ENCODE data around the gene SYNGR3.

SYNGR3 gene

GRCh38 chr16:1989209-1990100 lies at the start of gene SYNGR3:
SYNGR3 (plus strand) TSS chr16:1989970; CDS start chr16:1990103, 133 bp downstream.
- Histone ChIP-seq H2AFZ (ENCODE audit: low read depth, low read length) (no peak within 1 kb of the TSS), H3K36me3 (ENCODE audit: insufficient read depth, low read length) (peaks cover 14% of the 10 kb centered on the region), H3K4me3 (ENCODE audit: low read length) (peak within 1 kb of the TSS; percentile 35), H3K27me3 (ENCODE audit: insufficient read depth, low read length) (peaks cover 30% of the 10 kb centered on the region), H3K4me1 (ENCODE audit: insufficient read depth, low read length) (peaks cover 22% of the 10 kb centered on the region), H3K9me3 (ENCODE audit: low read length) (no peaks in the 10 kb centered on the region)

GRCh38 chr16:1940273-1941161 lies 49.3 kb upstream of the SYNGR3 start:
- H3K27me3 ChIP-seq (ENCODE audit: insufficient read depth, low read length) = no peaks in the 10 kb centered on the region
- H2AFZ ChIP-seq (ENCODE audit: low read depth, low read length) = no peak overlapping the region
- H3K4me3 ChIP-seq (ENCODE audit: low read length) = no peak overlapping the region
- no peaks in the 10 kb centered on the region for H3K9me3 ChIP-seq (ENCODE audit: low read length)
- H3K36me3 ChIP-seq (ENCODE audit: insufficient read depth, low read length) = peaks cover 20% of the 10 kb centered on the region
- peaks cover 8% of the 10 kb centered on the region for H3K4me1 ChIP-seq (ENCODE audit: insufficient read depth, low read length)

- no peaks in the 10 kb centered on the region for H3K27me3 ChIP-seq (ENCODE audit: insufficient read depth, low read length)
Observed at GRCh38 chr16:1941162-1942046, 48.4 kb upstream of the SYNGR3 start.

GRCh38 chr16:1942047-1942809 lies 47.5 kb upstream of the SYNGR3 start:
- Histone ChIP-seq H2AFZ (ENCODE audit: low read depth, low read length) (no peak overlapping the region), H3K9me3 (ENCODE audit: low read length) (no peaks in the 10 kb centered on the region)

More at GRCh38 chr16:1941162-1942046, 48.4 kb upstream of the SYNGR3 start:
- Histone ChIP-seq H3K36me3 (ENCODE audit: insufficient read depth, low read length) (peaks cover 20% of the 10 kb centered on the region), H3K9me3 (ENCODE audit: low read length) (no peaks in the 10 kb centered on the region), H2AFZ (ENCODE audit: low read depth, low read length) (no peak overlapping the region), H3K4me3 (ENCODE audit: low read length) (peak overlapping the region; percentile 83), H3K4me1 (ENCODE audit: insufficient read depth, low read length) (peaks cover 8% of the 10 kb centered on the region)

GRCh38 chr16:1942810-1943726 lies 46.7 kb upstream of the SYNGR3 start, which contains the start of gene MSRB1:
MSRB1 (minus strand) TSS chr16:1943199; CDS start chr16:1943156, 43 bp downstream.
- Histone ChIP-seq H2AFZ (ENCODE audit: low read depth, low read length) (peak within 1 kb of the TSS; percentile 44), H3K9me3 (ENCODE audit: low read length) (no peaks in the 10 kb centered on the region), H3K4me3 (ENCODE audit: low read length) (peak within 1 kb of the TSS; percentile 83), H3K36me3 (ENCODE audit: insufficient read depth, low read length) (peaks cover 19% of the 10 kb centered on the region), H3K4me1 (ENCODE audit: insufficient read depth, low read length) (peaks cover 8% of the 10 kb centered on the region), H3K27me3 (ENCODE audit: insufficient read depth, low read length) (no peaks in the 10 kb centered on the region)

More at GRCh38 chr16:1942047-1942809, 47.5 kb upstream of the SYNGR3 start:
- Histone ChIP-seq H3K4me3 (ENCODE audit: low read length) (peak overlapping the region; percentile 83), H3K4me1 (ENCODE audit: insufficient read depth, low read length) (peaks cover 8% of the 10 kb centered on the region), H3K27me3 (ENCODE audit: insufficient read depth, low read length) (no peaks in the 10 kb centered on the region), H3K36me3 (ENCODE audit: insufficient read depth, low read length) (peaks cover 20% of the 10 kb centered on the region)

- Histone ChIP-seq H3K4me3 (ENCODE audit: low read length) (no peak overlapping the region), H3K36me3 (ENCODE audit: insufficient read depth, low read length) (peaks cover 5% of the 10 kb centered on the region), H3K4me1 (ENCODE audit: insufficient read depth, low read length) (peaks cover 8% of the 10 kb centered on the region), H2AFZ (ENCODE audit: low read depth, low read length) (no peak overlapping the region), H3K9me3 (ENCODE audit: low read length) (no peaks in the 10 kb centered on the region), H3K27me3 (ENCODE audit: insufficient read depth, low read length) (no peaks in the 10 kb centered on the region)
Observed at GRCh38 chr16:1944612-1945199, 45.1 kb upstream of the SYNGR3 start.

- H3K9me3 ChIP-seq (ENCODE audit: low read length) = no peaks in the 10 kb centered on the region
- H3K4me1 ChIP-seq (ENCODE audit: insufficient read depth, low read length) = peaks cover 8% of the 10 kb centered on the region
- no peaks in the 10 kb centered on the region for H3K27me3 ChIP-seq (ENCODE audit: insufficient read depth, low read length)
- no peak overlapping the region for H3K4me3 ChIP-seq (ENCODE audit: low read length)
- no peaks in the 10 kb centered on the region for H3K36me3 ChIP-seq (ENCODE audit: insufficient read depth, low read length)
- H2AFZ ChIP-seq (ENCODE audit: low read depth, low read length) = no peak overlapping the region
Observed at GRCh38 chr16:1945559-1946391, 44.0 kb upstream of the SYNGR3 start.

- no peaks in the 10 kb centered on the region for H3K9me3 ChIP-seq (ENCODE audit: low read length)
- H3K27me3 ChIP-seq (ENCODE audit: insufficient read depth, low read length) = no peaks in the 10 kb centered on the region
- peaks cover 7% of the 10 kb centered on the region for H3K4me1 ChIP-seq (ENCODE audit: insufficient read depth, low read length)
- no peaks in the 10 kb centered on the region for H3K36me3 ChIP-seq (ENCODE audit: insufficient read depth, low read length)
- H3K4me3 ChIP-seq (ENCODE audit: low read length) = no peak overlapping the region
- H2AFZ ChIP-seq (ENCODE audit: low read depth, low read length) = no peak overlapping the region
Observed at GRCh38 chr16:1946495-1947368, 43.0 kb upstream of the SYNGR3 start.

- peaks cover 2% of the 10 kb centered on the region for H3K4me1 ChIP-seq (ENCODE audit: insufficient read depth, low read length)
- no peak overlapping the region for H3K4me3 ChIP-seq (ENCODE audit: low read length)
- H3K27me3 ChIP-seq (ENCODE audit: insufficient read depth, low read length) = no peaks in the 10 kb centered on the region
- H3K36me3 ChIP-seq (ENCODE audit: insufficient read depth, low read length) = no peaks in the 10 kb centered on the region
- H3K9me3 ChIP-seq (ENCODE audit: low read length) = no peaks in the 10 kb centered on the region
- H2AFZ ChIP-seq (ENCODE audit: low read depth, low read length) = no peak overlapping the region
Observed at GRCh38 chr16:1947369-1947670, 42.5 kb upstream of the SYNGR3 start.

GRCh38 chr16:1949507-1949906 lies 40.3 kb upstream of the SYNGR3 start:
- no peaks in the 10 kb centered on the region for H3K27me3 ChIP-seq (ENCODE audit: insufficient read depth, low read length)
- H3K4me3 ChIP-seq (ENCODE audit: low read length) = no peak overlapping the region
- no peaks in the 10 kb centered on the region for H3K9me3 ChIP-seq (ENCODE audit: low read length)
- H3K36me3 ChIP-seq (ENCODE audit: insufficient read depth, low read length) = no peaks in the 10 kb centered on the region
- H2AFZ ChIP-seq (ENCODE audit: low read depth, low read length) = no peak overlapping the region
- H3K4me1 ChIP-seq (ENCODE audit: insufficient read depth, low read length) = no peaks in the 10 kb centered on the region
